Lower leg skin (tissue), 4 donors: Measurements from ENCODE around the gene EFCAB8. TPM values are rescaled to one million over a fixed set of nuclear protein-coding genes. Genes with fewer than 3 reads are reported as not detected.

Source experiments
- DNase-seq, 2 donors: peaks; one replicate each; pipeline ENCODE4 v3.0.0-alpha.2; 2019; ENCODE audit warnings: low spot score in 2 of 2
- H3K4me3 ChIP-seq: fragments of 200-600 bp; sonication (generic); 2 replicates; pipeline ENCODE4 v1.5.1; 2017; ENCODE audit warnings: mild to moderate bottlenecking, low read depth; ENCODE audit not compliant: poor library complexity, severe bottlenecking
- CTCF ChIP-seq, 3 donors: fragments of 450-650 bp; IDR thresholded peaks; one replicate each; pipeline ENCODE4 v1.5.1; 2016; ENCODE audit warnings: antibody characterized with exemption in 3 of 3, mild to moderate bottlenecking in 3 of 3, moderate library complexity in 2 of 3
- POLR2A ChIP-seq, 2 donors: fragments of 450-650 bp; IDR thresholded peaks; one replicate each; pipeline ENCODE4 v1.6.1; 2016 to 2017; ENCODE audit warnings: antibody characterized with exemption in 2 of 2, mild to moderate bottlenecking in 1 of 2, moderate library complexity in 1 of 2
- WGBS, 2 donors: methylation state at CpG; one replicate each; pipeline ENCODE4 v1.1.5; 2018; 5-methylcytosine and 5-hydroxymethylcytosine counted together
- intact Hi-C: fragments of 100-400 bp; cut with DNase I; formaldehyde crosslinking; loops from one replicate; pipeline ENCODE4 v1.15.0; 2023; ENCODE audit warnings: low total_unique reads
- total RNA-seq, 4 donors: library from RNA; depleted of rRNA; stranded (reverse); fragments of >200 nt; gene quantifications; one replicate each; pipeline ENCODE4 v1.1.0, GENCODE V29; 2016

Gene EFCAB8
- total RNA-seq, 4 donors from 2014 or later, result not detected

GRCh38 chr20:32963176-32963575, 104.5 kb downstream of the EFCAB8 start:
- no peak overlapping the region for H3K4me3 ChIP-seq
- peak in 1 of 2 donors; percentile 9 for DNase-seq
- WGBS, 2 donors, result 74 to 89% methylated on average over 5 of the region's 5 CpGs
- no peak for TF ChIP-seq POLR2A (IDR thresholded peaks at IDR 0.05)
- no peak for TF ChIP-seq CTCF (IDR thresholded peaks at IDR 0.05)
- intact Hi-C loops, result no loop called here

GRCh38 chr20:32964575-32964974, 105.9 kb downstream of the EFCAB8 start:
- peak; percentile 3 to 72 for DNase-seq
- intact Hi-C loops, result no loop called here
- no peak overlapping the region for H3K4me3 ChIP-seq
- TF ChIP-seq POLR2A (IDR thresholded peaks at IDR 0.05) (no peak), CTCF (IDR thresholded peaks at IDR 0.05) (no peak)
- WGBS, 2 donors, result 84 to 91% methylated on average over 6 of the region's 6 CpGs

GRCh38 chr20:32965115-32965514, 106.4 kb downstream of the EFCAB8 start:
- TF ChIP-seq POLR2A (IDR thresholded peaks at IDR 0.05) (no peak), CTCF (IDR thresholded peaks at IDR 0.05) (no peak)
- DNase-seq, result peak; percentile 2 to 54
- 73 to 91% methylated on average over 8 of the region's 8 CpGs for WGBS, 2 donors
- H3K4me3 ChIP-seq, result no peak overlapping the region
- intact Hi-C loops, result no loop called here

GRCh38 chr20:32965581-32966373, 107.1 kb downstream of the EFCAB8 start:
- 75 to 77% methylated on average over 11 to 12 of the region's 12 CpGs for WGBS, 2 donors
- TF ChIP-seq CTCF (IDR thresholded peaks at IDR 0.05), result no peak
- no peak for TF ChIP-seq POLR2A (IDR thresholded peaks at IDR 0.05)
- intact Hi-C loops, result no loop called here
- peak; percentile 2 to 70 for DNase-seq
- H3K4me3 ChIP-seq, result no peak overlapping the region

- TF ChIP-seq POLR2A (IDR thresholded peaks at IDR 0.05), result no peak
- no peak for TF ChIP-seq CTCF (IDR thresholded peaks at IDR 0.05)
- H3K4me3 ChIP-seq, result no peak overlapping the region
- intact Hi-C loops, result no loop called here
- DNase-seq, result peak; percentile 4 to 54
- 87 to 92% methylated on average over 4 of the region's 4 CpGs for WGBS, 2 donors
Measured at GRCh38 chr20:32966382-32966781, 107.7 kb downstream of the EFCAB8 start.
